Activated T-helper 1 cell treated with anti-CD3 and anti-CD28 coated beads, Interleukin-12 subunit alpha, Interleukin-12 subunit beta, Interleukin-2, Interleukin-4 antibody, amounts not matched to agents 30 ng/mL and 10 ng/mL and 1 ng/mL, durations not matched to agents 14 hours and 24 hours and 36 hours (primary cell): ENCODE measurements around the gene USP32. TPM values are rescaled to one million over a fixed set of nuclear protein-coding genes. Genes with fewer than 3 reads are reported as not detected.

ENCODE experiments used
- DNase-seq: peaks from one replicate; pipeline ENCODE4 v3.0.0; 2021; ENCODE audit warnings: low spot score
- H3K27ac Mint-ChIP-seq: one replicate; pipeline ENCODE4 v1.8.0; 2021; ENCODE audit warnings: mild to moderate bottlenecking, mixed read lengths
- H3K27me3 Mint-ChIP-seq: one replicate; pipeline ENCODE4 v1.8.0; 2022; ENCODE audit warnings: mild to moderate bottlenecking, moderate library complexity, mixed read lengths; ENCODE audit not compliant: insufficient read depth
- H3K36me3 Mint-ChIP-seq: one replicate; pipeline ENCODE4 v1.8.0; 2021; ENCODE audit warnings: low read depth, mixed read lengths
- H3K4me1 Mint-ChIP-seq: one replicate; pipeline ENCODE4 v1.8.0; 2021; ENCODE audit warnings: low read depth, mixed read lengths
- H3K4me3 Mint-ChIP-seq: one replicate; pipeline ENCODE4 v1.8.0; 2021; ENCODE audit warnings: mild to moderate bottlenecking, moderate library complexity, mixed read lengths
- H3K9me3 Mint-ChIP-seq: one replicate; pipeline ENCODE4 v1.8.0; 2021; ENCODE audit warnings: mixed read lengths
- intact Hi-C: fragments of 100-400 bp; cut with micrococcal nuclease; formaldehyde crosslinking; loops from one replicate; pipeline ENCODE4 v1.15.1; 2024
- total RNA-seq: library from RNA; stranded (reverse); gene quantifications from 2 replicates; pipeline ENCODE4 v1.2.3, GENCODE V29; 2022

The USP32 gene
- total RNA-seq, 1 donor from 2014 or later = 30.5 TPM

- peaks cover 3% of the 10 kb centered on the region for H3K9me3 Mint-ChIP-seq
- H3K27me3 Mint-ChIP-seq = no peaks in the 10 kb centered on the region
- intact Hi-C loops = no loop called here
- no peak for DNase-seq
- H3K4me1 Mint-ChIP-seq = peaks cover 7% of the 10 kb centered on the region
- no peak overlapping the region for H3K4me3 Mint-ChIP-seq
- H3K27ac Mint-ChIP-seq = peak overlapping the region; percentile 61
- peaks cover 5% of the 10 kb centered on the region for H3K36me3 Mint-ChIP-seq
These were observed 77.5 kb downstream of the USP32 start for GRCh38 chr17:60314423-60314822.

GRCh38 chr17:60311936-60312335, 80.0 kb downstream of the USP32 start:
- H3K4me3 Mint-ChIP-seq = no peak overlapping the region
- H3K36me3 Mint-ChIP-seq = peaks cover 5% of the 10 kb centered on the region
- no peak overlapping the region for H3K27ac Mint-ChIP-seq
- H3K27me3 Mint-ChIP-seq = no peaks in the 10 kb centered on the region
- peaks cover 7% of the 10 kb centered on the region for H3K4me1 Mint-ChIP-seq
- no peak for DNase-seq
- intact Hi-C loops = no loop called here
- peaks cover 3% of the 10 kb centered on the region for H3K9me3 Mint-ChIP-seq

GRCh38 chr17:60311186-60311585, 80.7 kb downstream of the USP32 start:
- Mint-ChIP-seq H3K36me3 (peaks cover 5% of the 10 kb centered on the region), H3K27me3 (no peaks in the 10 kb centered on the region)
- intact Hi-C loops = no loop called here

GRCh38 chr17:60305141-60305540, 86.8 kb downstream of the USP32 start:
- H3K9me3 Mint-ChIP-seq = peaks cover 1% of the 10 kb centered on the region
- peaks cover 9% of the 10 kb centered on the region for H3K36me3 Mint-ChIP-seq
- no peak overlapping the region for H3K4me3 Mint-ChIP-seq
- no peak overlapping the region for H3K27ac Mint-ChIP-seq
- H3K27me3 Mint-ChIP-seq = no peaks in the 10 kb centered on the region
- DNase-seq = peak; percentile 6
- intact Hi-C loops = no loop called here
- peaks cover 21% of the 10 kb centered on the region for H3K4me1 Mint-ChIP-seq

More at GRCh38 chr17:60311186-60311585, 80.7 kb downstream of the USP32 start:
- peaks cover 7% of the 10 kb centered on the region for H3K4me1 Mint-ChIP-seq
- H3K4me3 Mint-ChIP-seq = no peak overlapping the region
- H3K9me3 Mint-ChIP-seq = peaks cover 3% of the 10 kb centered on the region
- H3K27ac Mint-ChIP-seq = no peak overlapping the region
- no peak for DNase-seq

- H3K4me3 Mint-ChIP-seq = no peak overlapping the region
- no peak overlapping the region for H3K27ac Mint-ChIP-seq
- no peaks in the 10 kb centered on the region for H3K9me3 Mint-ChIP-seq
- H3K27me3 Mint-ChIP-seq = no peaks in the 10 kb centered on the region
- H3K36me3 Mint-ChIP-seq = peaks cover 9% of the 10 kb centered on the region
- H3K4me1 Mint-ChIP-seq = peaks cover 21% of the 10 kb centered on the region
- no peak for DNase-seq
- intact Hi-C loops = no loop called here
These were observed 87.4 kb downstream of the USP32 start for GRCh38 chr17:60304502-60304901.

- H3K27ac Mint-ChIP-seq = no peak overlapping the region
- peaks cover 9% of the 10 kb centered on the region for H3K36me3 Mint-ChIP-seq
- H3K4me1 Mint-ChIP-seq = peaks cover 21% of the 10 kb centered on the region
- no peaks in the 10 kb centered on the region for H3K27me3 Mint-ChIP-seq
- no peaks in the 10 kb centered on the region for H3K9me3 Mint-ChIP-seq
- DNase-seq = no peak
- intact Hi-C loops = no loop called here
- no peak overlapping the region for H3K4me3 Mint-ChIP-seq
These were observed 88.4 kb downstream of the USP32 start for GRCh38 chr17:60303406-60304099.

GRCh38 chr17:60301649-60302048, 90.3 kb downstream of the USP32 start:
- intact Hi-C loops = no loop called here
- Mint-ChIP-seq H3K27me3 (no peaks in the 10 kb centered on the region), H3K4me3 (no peak overlapping the region), H3K36me3 (peaks cover 9% of the 10 kb centered on the region), H3K4me1 (peaks cover 21% of the 10 kb centered on the region), H3K27ac (no peak overlapping the region), H3K9me3 (no peaks in the 10 kb centered on the region)
- no peak for DNase-seq

GRCh38 chr17:60300949-60301348, 91.0 kb downstream of the USP32 start:
- Mint-ChIP-seq H3K27me3 (no peaks in the 10 kb centered on the region), H3K9me3 (no peaks in the 10 kb centered on the region), H3K36me3 (peaks cover 9% of the 10 kb centered on the region), H3K27ac (no peak overlapping the region), H3K4me3 (no peak overlapping the region), H3K4me1 (peaks cover 21% of the 10 kb centered on the region)
- DNase-seq = no peak
- intact Hi-C loops = no loop called here

GRCh38 chr17:60300011-60300410, 91.9 kb downstream of the USP32 start:
- DNase-seq = no peak
- peaks cover 9% of the 10 kb centered on the region for H3K36me3 Mint-ChIP-seq

GRCh38 chr17:60297760-60298401, 94.1 kb downstream of the USP32 start:
- Mint-ChIP-seq H3K4me3 (no peak overlapping the region), H3K9me3 (no peaks in the 10 kb centered on the region), H3K36me3 (peaks cover 6% of the 10 kb centered on the region), H3K27me3 (no peaks in the 10 kb centered on the region), H3K4me1 (no peaks in the 10 kb centered on the region), H3K27ac (no peak overlapping the region)
- intact Hi-C loops = no loop called here
- DNase-seq = no peak

More at GRCh38 chr17:60300011-60300410, 91.9 kb downstream of the USP32 start:
- Mint-ChIP-seq H3K4me1 (peaks cover 13% of the 10 kb centered on the region), H3K27ac (no peak overlapping the region), H3K9me3 (no peaks in the 10 kb centered on the region), H3K4me3 (no peak overlapping the region), H3K27me3 (no peaks in the 10 kb centered on the region)
- intact Hi-C loops = no loop called here

GRCh38 chr17:60296177-60296576, 95.8 kb downstream of the USP32 start:
- Mint-ChIP-seq H3K27me3 (no peaks in the 10 kb centered on the region), H3K4me1 (no peaks in the 10 kb centered on the region), H3K36me3 (peaks cover 12% of the 10 kb centered on the region), H3K4me3 (no peak overlapping the region), H3K27ac (no peak overlapping the region), H3K9me3 (no peaks in the 10 kb centered on the region)
- intact Hi-C loops = no loop called here
- no peak for DNase-seq

GRCh38 chr17:60293580-60294335, 98.2 kb downstream of the USP32 start:
- no peaks in the 10 kb centered on the region for H3K4me1 Mint-ChIP-seq
- no peak overlapping the region for H3K4me3 Mint-ChIP-seq
- H3K27ac Mint-ChIP-seq = no peak overlapping the region
- H3K9me3 Mint-ChIP-seq = no peaks in the 10 kb centered on the region
- H3K27me3 Mint-ChIP-seq = no peaks in the 10 kb centered on the region
- intact Hi-C loops = no loop called here
- peaks cover 12% of the 10 kb centered on the region for H3K36me3 Mint-ChIP-seq
- DNase-seq = no peak

GRCh38 chr17:60292697-60293096, 99.2 kb downstream of the USP32 start:
- Mint-ChIP-seq H3K4me1 (no peaks in the 10 kb centered on the region), H3K36me3 (peaks cover 12% of the 10 kb centered on the region), H3K27me3 (no peaks in the 10 kb centered on the region), H3K27ac (no peak overlapping the region), H3K9me3 (no peaks in the 10 kb centered on the region), H3K4me3 (no peak overlapping the region)
- intact Hi-C loops = no loop called here
- no peak for DNase-seq
